HepG2 (cell line): Measurements from ENCODE around the gene VAMP5. TPM values are rescaled to one million over a fixed set of nuclear protein-coding genes. Genes with fewer than 3 reads are reported as not detected.

Experiments
- HNRNPK ChIP-seq: fragments of 200-400 bp; formaldehyde crosslinking; IDR thresholded peaks from 2 replicates; pipeline ENCODE4 v1.6.1; 2018; ENCODE audit warnings: low read length, low read depth, moderate library complexity, mild to moderate bottlenecking; ENCODE audit not compliant: poor library complexity, severe bottlenecking
- MAF1 ChIP-seq: sonication (generic); formaldehyde crosslinking; IDR thresholded peaks from 2 replicates; pipeline ENCODE4 v1.5.0; 2020; ENCODE audit warnings: missing genetic modification reagents, borderline replicate concordance
- PHF8 ChIP-seq: sonication (generic); formaldehyde crosslinking; IDR thresholded peaks from 2 replicates; pipeline ENCODE4 v1.5.0; 2020; ENCODE audit warnings: missing genetic modification reagents
- PPARG ChIP-seq: conservative IDR thresholded peaks from 2 replicates; pipeline ENCODE4 v1.6.1; 2016; ENCODE audit warnings: missing biosample characterization, missing genetic modification reagents
- THYN1 ChIP-seq: sonication (generic); formaldehyde crosslinking; IDR thresholded peaks from 2 replicates; pipeline ENCODE4 v1.8.1; 2023; ENCODE audit warnings: low read depth, mild to moderate bottlenecking, moderate library complexity, missing genetic modification reagents, borderline replicate concordance
- UBTF ChIP-seq: sonication (generic); formaldehyde crosslinking; IDR thresholded peaks from 2 replicates; pipeline ENCODE4 v1.4.0; 2020; ENCODE audit warnings: mild to moderate bottlenecking, missing genetic modification reagents
- ZBTB42 ChIP-seq: sonication (generic); formaldehyde crosslinking; IDR thresholded peaks from 2 replicates; pipeline ENCODE4 v1.5.0; 2020; ENCODE audit warnings: mild to moderate bottlenecking, missing genetic modification reagents
- ZNF367 ChIP-seq: sonication (generic); formaldehyde crosslinking; IDR thresholded peaks from 2 replicates; pipeline ENCODE4 v1.4.0; 2020; ENCODE audit warnings: missing genetic modification reagents, borderline replicate concordance
- ZNF609 ChIP-seq: sonication (generic); formaldehyde crosslinking; IDR thresholded peaks from 2 replicates; pipeline ENCODE4 v1.4.0; 2020; ENCODE audit warnings: mild to moderate bottlenecking, missing genetic modification reagents, borderline replicate concordance
- ZNF629 ChIP-seq: sonication (generic); formaldehyde crosslinking; conservative IDR thresholded peaks from 2 replicates; pipeline ENCODE4 v1.5.0; 2020; ENCODE audit warnings: missing genetic modification reagents
- polyA plus RNA-seq, 8 experiments: library from polyadenylated mRNA; depleted of rRNA in 3 of 8; stranded (reverse) in 7 of 8; unstranded in 1 of 8; fragments of >200 nt; fragmentation: Illumina TruSeq in 4 of 8; extraction: Trizol in 4 of 8; gene quantifications; 2 replicates each; pipeline versions ENCODE4 v1.2.1 to v1.2.3, GENCODE V29; 2011 to 2016; ENCODE audit warnings: low read depth in 4 of 8, missing spikeins in 1 of 8, mixed read lengths in 1 of 8; ENCODE audit not compliant: insufficient read depth in 1 of 8
- total RNA-seq, 5 experiments: library from RNA; depleted of rRNA; stranded (reverse); fragments of >200 nt; fragmentation: Illumina TruSeq; extraction: Trizol; gene quantifications; 2 replicates each; pipeline ENCODE4 v1.2.3, GENCODE V29; 2016; ENCODE audit warnings: low read depth in 1 of 5
- TF ChIP-seq, protein P1 (sequence below): sonication (generic); formaldehyde crosslinking; conservative IDR thresholded peaks from 2 replicates; pipeline ENCODE4 v1.4.0; 2020; ENCODE audit warnings: mild to moderate bottlenecking, missing genetic modification reagents, moderate library complexity
- TF ChIP-seq, protein P2 (sequence below): sonication (generic); formaldehyde crosslinking; IDR thresholded peaks from 2 replicates; pipeline ENCODE4 v1.4.0; 2020; ENCODE audit warnings: missing genetic modification reagents

Gene VAMP5
- total and polyA plus RNA-seq, 2 of the 13 experiments (the other 11 are each of a cell fraction or from before 2014, with no cell fraction given), result 7.2 to 56.7 TPM

DNA sequence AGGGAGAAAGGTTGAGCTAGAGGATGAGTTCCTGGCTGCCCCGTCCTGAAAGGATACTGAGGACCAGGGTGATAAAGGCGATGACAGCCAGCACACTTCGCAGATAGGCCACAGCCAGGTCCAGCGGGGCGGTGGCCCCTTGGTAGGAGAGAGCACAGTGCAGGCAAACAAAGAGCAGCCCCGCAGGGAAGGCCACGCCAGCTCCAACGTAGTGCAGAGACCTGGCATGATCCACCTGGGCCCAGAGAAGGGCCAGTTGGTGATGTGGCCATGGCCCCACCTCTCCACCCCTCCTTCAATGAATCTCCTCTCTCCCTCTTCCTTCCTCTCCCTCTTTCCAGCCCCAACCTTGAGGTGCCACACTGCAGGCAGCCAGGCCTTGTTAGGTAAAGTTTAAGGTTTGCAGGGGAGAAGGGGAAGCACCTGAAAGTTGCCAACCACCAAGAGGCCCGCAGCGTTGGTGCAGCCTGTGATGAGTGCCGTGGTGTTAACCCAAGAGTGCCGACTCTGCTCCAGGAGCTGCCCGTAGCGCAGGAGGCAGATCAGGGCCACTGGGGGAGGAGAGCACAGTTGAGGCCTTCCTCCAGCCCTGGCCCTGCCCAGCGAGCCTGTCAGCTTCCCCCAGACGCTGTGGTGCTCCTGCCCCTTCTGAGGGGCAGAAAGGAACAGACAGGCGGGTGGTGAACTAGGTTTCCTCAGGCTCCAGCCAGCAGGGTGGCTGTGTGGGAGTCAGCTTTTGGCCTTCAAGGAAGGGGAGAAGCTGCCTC is 15.4 kb downstream of the VAMP5 start (continued):
- TF ChIP-seq UBTF, result peak; percentile 52; the same call in 1 of the 2 replicates
- no peak for TF ChIP-seq ZBTB42 (CRISPR knock-in tag)
- 0 out of 2 replicates have a peak, but pooled peaks have one; percentile 15 for TF ChIP-seq ZNF609 (CRISPR knock-in tag)
- TF ChIP-seq MAF1 (CRISPR knock-in tag), result no peak
- no peak for TF ChIP-seq ZNF629 (CRISPR knock-in tag)
- TF ChIP-seq, protein P1, sequence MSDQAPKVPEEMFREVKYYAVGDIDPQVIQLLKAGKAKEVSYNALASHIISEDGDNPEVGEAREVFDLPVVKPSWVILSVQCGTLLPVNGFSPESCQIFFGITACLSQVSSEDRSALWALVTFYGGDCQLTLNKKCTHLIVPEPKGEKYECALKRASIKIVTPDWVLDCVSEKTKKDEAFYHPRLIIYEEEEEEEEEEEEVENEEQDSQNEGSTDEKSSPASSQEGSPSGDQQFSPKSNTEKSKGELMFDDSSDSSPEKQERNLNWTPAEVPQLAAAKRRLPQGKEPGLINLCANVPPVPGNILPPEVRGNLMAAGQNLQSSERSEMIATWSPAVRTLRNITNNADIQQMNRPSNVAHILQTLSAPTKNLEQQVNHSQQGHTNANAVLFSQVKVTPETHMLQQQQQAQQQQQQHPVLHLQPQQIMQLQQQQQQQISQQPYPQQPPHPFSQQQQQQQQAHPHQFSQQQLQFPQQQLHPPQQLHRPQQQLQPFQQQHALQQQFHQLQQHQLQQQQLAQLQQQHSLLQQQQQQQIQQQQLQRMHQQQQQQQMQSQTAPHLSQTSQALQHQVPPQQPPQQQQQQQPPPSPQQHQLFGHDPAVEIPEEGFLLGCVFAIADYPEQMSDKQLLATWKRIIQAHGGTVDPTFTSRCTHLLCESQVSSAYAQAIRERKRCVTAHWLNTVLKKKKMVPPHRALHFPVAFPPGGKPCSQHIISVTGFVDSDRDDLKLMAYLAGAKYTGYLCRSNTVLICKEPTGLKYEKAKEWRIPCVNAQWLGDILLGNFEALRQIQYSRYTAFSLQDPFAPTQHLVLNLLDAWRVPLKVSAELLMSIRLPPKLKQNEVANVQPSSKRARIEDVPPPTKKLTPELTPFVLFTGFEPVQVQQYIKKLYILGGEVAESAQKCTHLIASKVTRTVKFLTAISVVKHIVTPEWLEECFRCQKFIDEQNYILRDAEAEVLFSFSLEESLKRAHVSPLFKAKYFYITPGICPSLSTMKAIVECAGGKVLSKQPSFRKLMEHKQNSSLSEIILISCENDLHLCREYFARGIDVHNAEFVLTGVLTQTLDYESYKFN, result peak; percentile 24; the same call in 1 of the 2 replicates
- TF ChIP-seq, protein P2, sequence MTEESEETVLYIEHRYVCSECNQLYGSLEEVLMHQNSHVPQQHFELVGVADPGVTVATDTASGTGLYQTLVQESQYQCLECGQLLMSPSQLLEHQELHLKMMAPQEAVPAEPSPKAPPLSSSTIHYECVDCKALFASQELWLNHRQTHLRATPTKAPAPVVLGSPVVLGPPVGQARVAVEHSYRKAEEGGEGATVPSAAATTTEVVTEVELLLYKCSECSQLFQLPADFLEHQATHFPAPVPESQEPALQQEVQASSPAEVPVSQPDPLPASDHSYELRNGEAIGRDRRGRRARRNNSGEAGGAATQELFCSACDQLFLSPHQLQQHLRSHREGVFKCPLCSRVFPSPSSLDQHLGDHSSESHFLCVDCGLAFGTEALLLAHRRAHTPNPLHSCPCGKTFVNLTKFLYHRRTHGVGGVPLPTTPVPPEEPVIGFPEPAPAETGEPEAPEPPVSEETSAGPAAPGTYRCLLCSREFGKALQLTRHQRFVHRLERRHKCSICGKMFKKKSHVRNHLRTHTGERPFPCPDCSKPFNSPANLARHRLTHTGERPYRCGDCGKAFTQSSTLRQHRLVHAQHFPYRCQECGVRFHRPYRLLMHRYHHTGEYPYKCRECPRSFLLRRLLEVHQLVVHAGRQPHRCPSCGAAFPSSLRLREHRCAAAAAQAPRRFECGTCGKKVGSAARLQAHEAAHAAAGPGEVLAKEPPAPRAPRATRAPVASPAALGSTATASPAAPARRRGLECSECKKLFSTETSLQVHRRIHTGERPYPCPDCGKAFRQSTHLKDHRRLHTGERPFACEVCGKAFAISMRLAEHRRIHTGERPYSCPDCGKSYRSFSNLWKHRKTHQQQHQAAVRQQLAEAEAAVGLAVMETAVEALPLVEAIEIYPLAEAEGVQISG (CRISPR knock-in tag), result peak; percentile 15; the same call in 1 of the 2 replicates
- TF ChIP-seq HNRNPK, result no peak
- TF ChIP-seq PPARG (CRISPR knock-in tag), result no peak
- TF ChIP-seq ZNF367, result no peak
- TF ChIP-seq THYN1, result no peak
- TF ChIP-seq PHF8, result no peak
